HepG2 (cell line): ENCODE measurements around the gene HMGN4. TPM values are rescaled to one million over a fixed set of nuclear protein-coding genes. Genes with fewer than 3 reads are reported as not detected.

Source experiments
- FOXJ3 ChIP-seq: sonication (generic); formaldehyde crosslinking; IDR thresholded peaks from 2 replicates; pipeline ENCODE4 v1.4.0; 2020; ENCODE audit warnings: missing genetic modification reagents, mild to moderate bottlenecking, borderline replicate concordance
- FOXK2 ChIP-seq: fragments of 450-650 bp; IDR thresholded peaks from 2 replicates; pipeline ENCODE4 v1.6.1; 2016
- HDAC6 ChIP-seq: fragments of 200-600 bp; sonication (generic); IDR thresholded peaks from 2 replicates; pipeline ENCODE4 v1.7.0; 2017; ENCODE audit warnings: mild to moderate bottlenecking, antibody characterized with exemption, low read length, low read depth
- HMGA1 ChIP-seq: sonication (generic); formaldehyde crosslinking; conservative IDR thresholded peaks from 2 replicates; pipeline ENCODE4 v1.4.0; 2020; ENCODE audit warnings: missing genetic modification reagents
- JUND ChIP-seq: sonication (generic); formaldehyde crosslinking; IDR thresholded peaks from 2 replicates; pipeline ENCODE4 v1.8.0; 2022; ENCODE audit warnings: mild to moderate bottlenecking, missing genetic modification reagents
- NKX3-1 ChIP-seq: sonication (generic); formaldehyde crosslinking; IDR thresholded peaks from 2 replicates; pipeline ENCODE4 v1.5.0; 2020; ENCODE audit warnings: missing genetic modification reagents
- NR1H2 ChIP-seq: sonication (generic); formaldehyde crosslinking; IDR thresholded peaks from 2 replicates; pipeline ENCODE4 v1.8.1; 2022; ENCODE audit warnings: low read depth, missing genetic modification reagents, borderline replicate concordance
- ZNF251 ChIP-seq: sonication (generic); formaldehyde crosslinking; IDR thresholded peaks from 2 replicates; pipeline ENCODE4 v1.9.0; 2021; ENCODE audit warnings: mild to moderate bottlenecking, missing genetic modification reagents
- ZNF383 ChIP-seq: sonication (generic); formaldehyde crosslinking; IDR thresholded peaks from 2 replicates; pipeline ENCODE4 v1.4.0; 2020; ENCODE audit warnings: missing genetic modification reagents, mild to moderate bottlenecking, borderline replicate concordance
- ZNF484 ChIP-seq: sonication (generic); formaldehyde crosslinking; IDR thresholded peaks from 2 replicates; pipeline ENCODE4 v1.5.1; 2020; ENCODE audit warnings: mild to moderate bottlenecking, low read depth, missing genetic modification reagents, borderline replicate concordance
- ZNF670 ChIP-seq: sonication (generic); formaldehyde crosslinking; IDR thresholded peaks from 2 replicates; pipeline ENCODE4 v1.8.0; 2022; ENCODE audit warnings: mild to moderate bottlenecking, missing genetic modification reagents, borderline replicate concordance
- ZNF775 ChIP-seq: sonication (generic); formaldehyde crosslinking; IDR thresholded peaks from 2 replicates; pipeline ENCODE4 v1.4.0; 2020; ENCODE audit warnings: missing genetic modification reagents, mild to moderate bottlenecking, moderate library complexity, borderline replicate concordance
- polyA plus RNA-seq, 8 experiments: library from polyadenylated mRNA; depleted of rRNA in 3 of 8; stranded (reverse) in 7 of 8; unstranded in 1 of 8; fragments of >200 nt; fragmentation: Illumina TruSeq in 4 of 8; extraction: Trizol in 4 of 8; gene quantifications; 2 replicates each; pipeline versions ENCODE4 v1.2.1 to v1.2.3, GENCODE V29; 2011 to 2016; ENCODE audit warnings: low read depth in 4 of 8, missing spikeins in 1 of 8, mixed read lengths in 1 of 8; ENCODE audit not compliant: insufficient read depth in 1 of 8
- total RNA-seq, 5 experiments: library from RNA; depleted of rRNA; stranded (reverse); fragments of >200 nt; fragmentation: Illumina TruSeq; extraction: Trizol; gene quantifications; 2 replicates each; pipeline ENCODE4 v1.2.3, GENCODE V29; 2016; ENCODE audit warnings: low read depth in 1 of 5
- TF ChIP-seq, protein P1 (sequence below): sonication (generic); formaldehyde crosslinking; IDR thresholded peaks from 2 replicates; pipeline ENCODE4 v1.4.0; 2020; ENCODE audit warnings: low read depth, mild to moderate bottlenecking, missing genetic modification reagents
- TF ChIP-seq, protein P2 (sequence below): sonication (generic); formaldehyde crosslinking; conservative IDR thresholded peaks from 2 replicates; pipeline ENCODE4 v1.8.0; 2022; ENCODE audit warnings: missing genetic modification reagents
- TF ChIP-seq, protein P3 (sequence below): sonication (generic); formaldehyde crosslinking; IDR thresholded peaks from 2 replicates; pipeline ENCODE4 v1.8.0; 2022; ENCODE audit warnings: mild to moderate bottlenecking, missing genetic modification reagents; ENCODE audit not compliant: insufficient replicate concordance
- TF ChIP-seq, protein P4 (sequence below): sonication (generic); formaldehyde crosslinking; IDR thresholded peaks from 2 replicates; pipeline ENCODE4 v1.5.1; 2020; ENCODE audit warnings: missing genetic modification reagents, mild to moderate bottlenecking, borderline replicate concordance
- TF ChIP-seq, protein P5 (sequence below): sonication (generic); formaldehyde crosslinking; IDR thresholded peaks from 2 replicates; pipeline ENCODE4 v1.5.0; 2020; ENCODE audit warnings: missing genetic modification reagents
- TF ChIP-seq, protein P6 (sequence below): sonication (generic); formaldehyde crosslinking; IDR thresholded peaks from 2 replicates; pipeline ENCODE4 v1.5.1; 2020; ENCODE audit warnings: mild to moderate bottlenecking, missing genetic modification reagents, moderate library complexity

The HMGN4 gene
- total and polyA plus RNA-seq, 2 of the 13 experiments (the other 11 are each of a cell fraction or from before 2014, with no cell fraction given): 39.9 to 52.1 TPM

DNA sequence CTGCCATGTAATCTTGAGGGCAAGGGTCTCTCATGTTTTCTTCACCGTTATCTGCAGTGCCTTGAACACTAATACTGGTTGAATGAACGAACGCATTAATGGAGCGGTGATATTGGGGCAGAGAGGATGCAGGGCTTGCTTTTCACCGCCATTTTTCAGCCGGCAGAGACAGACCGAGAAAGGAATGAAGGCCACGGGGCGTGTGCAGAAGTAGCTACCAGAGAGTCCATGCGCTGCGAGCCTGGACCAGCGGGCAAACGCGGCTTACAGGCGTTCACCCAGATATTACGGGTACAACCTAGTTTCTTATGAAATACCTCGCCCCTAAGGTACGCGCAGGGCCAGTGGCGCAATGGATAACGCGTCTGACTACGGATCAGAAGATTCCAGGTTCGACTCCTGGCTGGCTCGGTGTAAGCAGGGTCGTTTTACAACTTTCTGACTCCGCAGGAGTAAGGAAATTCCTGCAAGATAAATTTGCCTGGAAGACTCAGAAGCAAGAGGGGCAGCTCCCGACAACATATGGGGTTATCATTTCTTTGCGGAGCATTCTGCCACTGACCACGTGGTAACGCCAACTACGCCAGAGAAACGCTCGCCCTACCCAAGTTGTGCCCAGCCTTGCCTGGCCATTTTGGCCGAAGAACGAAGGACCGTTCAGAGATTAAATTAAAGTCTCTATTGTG is 863 bp upstream of the HMGN4 start (continued):
- TF ChIP-seq, protein P1, sequence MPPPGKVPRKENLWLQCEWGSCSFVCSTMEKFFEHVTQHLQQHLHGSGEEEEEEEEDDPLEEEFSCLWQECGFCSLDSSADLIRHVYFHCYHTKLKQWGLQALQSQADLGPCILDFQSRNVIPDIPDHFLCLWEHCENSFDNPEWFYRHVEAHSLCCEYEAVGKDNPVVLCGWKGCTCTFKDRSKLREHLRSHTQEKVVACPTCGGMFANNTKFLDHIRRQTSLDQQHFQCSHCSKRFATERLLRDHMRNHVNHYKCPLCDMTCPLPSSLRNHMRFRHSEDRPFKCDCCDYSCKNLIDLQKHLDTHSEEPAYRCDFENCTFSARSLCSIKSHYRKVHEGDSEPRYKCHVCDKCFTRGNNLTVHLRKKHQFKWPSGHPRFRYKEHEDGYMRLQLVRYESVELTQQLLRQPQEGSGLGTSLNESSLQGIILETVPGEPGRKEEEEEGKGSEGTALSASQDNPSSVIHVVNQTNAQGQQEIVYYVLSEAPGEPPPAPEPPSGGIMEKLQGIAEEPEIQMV (CRISPR knock-in tag): peak; percentile 90
- TF ChIP-seq, protein P2, sequence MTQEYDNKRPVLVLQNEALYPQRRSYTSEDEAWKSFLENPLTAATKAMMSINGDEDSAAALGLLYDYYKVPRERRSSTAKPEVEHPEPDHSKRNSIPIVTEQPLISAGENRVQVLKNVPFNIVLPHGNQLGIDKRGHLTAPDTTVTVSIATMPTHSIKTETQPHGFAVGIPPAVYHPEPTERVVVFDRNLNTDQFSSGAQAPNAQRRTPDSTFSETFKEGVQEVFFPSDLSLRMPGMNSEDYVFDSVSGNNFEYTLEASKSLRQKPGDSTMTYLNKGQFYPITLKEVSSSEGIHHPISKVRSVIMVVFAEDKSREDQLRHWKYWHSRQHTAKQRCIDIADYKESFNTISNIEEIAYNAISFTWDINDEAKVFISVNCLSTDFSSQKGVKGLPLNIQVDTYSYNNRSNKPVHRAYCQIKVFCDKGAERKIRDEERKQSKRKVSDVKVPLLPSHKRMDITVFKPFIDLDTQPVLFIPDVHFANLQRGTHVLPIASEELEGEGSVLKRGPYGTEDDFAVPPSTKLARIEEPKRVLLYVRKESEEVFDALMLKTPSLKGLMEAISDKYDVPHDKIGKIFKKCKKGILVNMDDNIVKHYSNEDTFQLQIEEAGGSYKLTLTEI (CRISPR knock-in tag): no peak
- TF ChIP-seq ZNF484: no peak
- TF ChIP-seq, protein P3, sequence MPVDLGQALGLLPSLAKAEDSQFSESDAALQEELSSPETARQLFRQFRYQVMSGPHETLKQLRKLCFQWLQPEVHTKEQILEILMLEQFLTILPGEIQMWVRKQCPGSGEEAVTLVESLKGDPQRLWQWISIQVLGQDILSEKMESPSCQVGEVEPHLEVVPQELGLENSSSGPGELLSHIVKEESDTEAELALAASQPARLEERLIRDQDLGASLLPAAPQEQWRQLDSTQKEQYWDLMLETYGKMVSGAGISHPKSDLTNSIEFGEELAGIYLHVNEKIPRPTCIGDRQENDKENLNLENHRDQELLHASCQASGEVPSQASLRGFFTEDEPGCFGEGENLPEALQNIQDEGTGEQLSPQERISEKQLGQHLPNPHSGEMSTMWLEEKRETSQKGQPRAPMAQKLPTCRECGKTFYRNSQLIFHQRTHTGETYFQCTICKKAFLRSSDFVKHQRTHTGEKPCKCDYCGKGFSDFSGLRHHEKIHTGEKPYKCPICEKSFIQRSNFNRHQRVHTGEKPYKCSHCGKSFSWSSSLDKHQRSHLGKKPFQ (CRISPR knock-in tag): no peak
- TF ChIP-seq, protein P4, sequence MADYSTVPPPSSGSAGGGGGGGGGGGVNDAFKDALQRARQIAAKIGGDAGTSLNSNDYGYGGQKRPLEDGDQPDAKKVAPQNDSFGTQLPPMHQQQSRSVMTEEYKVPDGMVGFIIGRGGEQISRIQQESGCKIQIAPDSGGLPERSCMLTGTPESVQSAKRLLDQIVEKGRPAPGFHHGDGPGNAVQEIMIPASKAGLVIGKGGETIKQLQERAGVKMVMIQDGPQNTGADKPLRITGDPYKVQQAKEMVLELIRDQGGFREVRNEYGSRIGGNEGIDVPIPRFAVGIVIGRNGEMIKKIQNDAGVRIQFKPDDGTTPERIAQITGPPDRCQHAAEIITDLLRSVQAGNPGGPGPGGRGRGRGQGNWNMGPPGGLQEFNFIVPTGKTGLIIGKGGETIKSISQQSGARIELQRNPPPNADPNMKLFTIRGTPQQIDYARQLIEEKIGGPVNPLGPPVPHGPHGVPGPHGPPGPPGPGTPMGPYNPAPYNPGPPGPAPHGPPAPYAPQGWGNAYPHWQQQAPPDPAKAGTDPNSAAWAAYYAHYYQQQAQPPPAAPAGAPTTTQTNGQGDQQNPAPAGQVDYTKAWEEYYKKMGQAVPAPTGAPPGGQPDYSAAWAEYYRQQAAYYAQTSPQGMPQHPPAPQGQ (CRISPR knock-in tag): 0 out of 2 replicates have a peak, but pooled peaks have one; percentile 67
- no peak; the same call in none of the 2 replicates for TF ChIP-seq NKX3-1 (CRISPR knock-in tag)
- TF ChIP-seq ZNF383 (CRISPR knock-in tag): peak; percentile 99
- no peak for TF ChIP-seq HMGA1 (CRISPR knock-in tag)
- peak; percentile 87; the same call in 1 of the 2 replicates for TF ChIP-seq ZNF670
- no peak for TF ChIP-seq FOXK2
- peak; percentile 45; the same call in 1 of the 2 replicates for TF ChIP-seq ZNF251 (CRISPR knock-in tag)
- TF ChIP-seq, protein P5, sequence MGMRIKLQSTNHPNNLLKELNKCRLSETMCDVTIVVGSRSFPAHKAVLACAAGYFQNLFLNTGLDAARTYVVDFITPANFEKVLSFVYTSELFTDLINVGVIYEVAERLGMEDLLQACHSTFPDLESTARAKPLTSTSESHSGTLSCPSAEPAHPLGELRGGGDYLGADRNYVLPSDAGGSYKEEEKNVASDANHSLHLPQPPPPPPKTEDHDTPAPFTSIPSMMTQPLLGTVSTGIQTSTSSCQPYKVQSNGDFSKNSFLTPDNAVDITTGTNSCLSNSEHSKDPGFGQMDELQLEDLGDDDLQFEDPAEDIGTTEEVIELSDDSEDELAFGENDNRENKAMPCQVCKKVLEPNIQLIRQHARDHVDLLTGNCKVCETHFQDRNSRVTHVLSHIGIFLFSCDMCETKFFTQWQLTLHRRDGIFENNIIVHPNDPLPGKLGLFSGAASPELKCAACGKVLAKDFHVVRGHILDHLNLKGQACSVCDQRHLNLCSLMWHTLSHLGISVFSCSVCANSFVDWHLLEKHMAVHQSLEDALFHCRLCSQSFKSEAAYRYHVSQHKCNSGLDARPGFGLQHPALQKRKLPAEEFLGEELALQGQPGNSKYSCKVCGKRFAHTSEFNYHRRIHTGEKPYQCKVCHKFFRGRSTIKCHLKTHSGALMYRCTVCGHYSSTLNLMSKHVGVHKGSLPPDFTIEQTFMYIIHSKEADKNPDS (CRISPR knock-in tag): peak; percentile 82; the same call in 1 of the 2 replicates
- TF ChIP-seq HDAC6: no peak
- TF ChIP-seq, protein P6, sequence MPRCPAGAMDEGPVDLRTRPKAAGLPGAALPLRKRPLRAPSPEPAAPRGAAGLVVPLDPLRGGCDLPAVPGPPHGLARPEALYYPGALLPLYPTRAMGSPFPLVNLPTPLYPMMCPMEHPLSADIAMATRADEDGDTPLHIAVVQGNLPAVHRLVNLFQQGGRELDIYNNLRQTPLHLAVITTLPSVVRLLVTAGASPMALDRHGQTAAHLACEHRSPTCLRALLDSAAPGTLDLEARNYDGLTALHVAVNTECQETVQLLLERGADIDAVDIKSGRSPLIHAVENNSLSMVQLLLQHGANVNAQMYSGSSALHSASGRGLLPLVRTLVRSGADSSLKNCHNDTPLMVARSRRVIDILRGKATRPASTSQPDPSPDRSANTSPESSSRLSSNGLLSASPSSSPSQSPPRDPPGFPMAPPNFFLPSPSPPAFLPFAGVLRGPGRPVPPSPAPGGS (CRISPR knock-in tag): peak; percentile 61
- no peak for TF ChIP-seq ZNF775 (CRISPR knock-in tag)
- no peak for TF ChIP-seq FOXJ3
- TF ChIP-seq NR1H2 (CRISPR knock-in tag): no peak; the same call in 1 of the 2 replicates
- TF ChIP-seq JUND (CRISPR knock-in tag): peak; percentile 84
